Measurements from ENCODE around the gene TPGS1.

TPGS1 gene

DNA sequence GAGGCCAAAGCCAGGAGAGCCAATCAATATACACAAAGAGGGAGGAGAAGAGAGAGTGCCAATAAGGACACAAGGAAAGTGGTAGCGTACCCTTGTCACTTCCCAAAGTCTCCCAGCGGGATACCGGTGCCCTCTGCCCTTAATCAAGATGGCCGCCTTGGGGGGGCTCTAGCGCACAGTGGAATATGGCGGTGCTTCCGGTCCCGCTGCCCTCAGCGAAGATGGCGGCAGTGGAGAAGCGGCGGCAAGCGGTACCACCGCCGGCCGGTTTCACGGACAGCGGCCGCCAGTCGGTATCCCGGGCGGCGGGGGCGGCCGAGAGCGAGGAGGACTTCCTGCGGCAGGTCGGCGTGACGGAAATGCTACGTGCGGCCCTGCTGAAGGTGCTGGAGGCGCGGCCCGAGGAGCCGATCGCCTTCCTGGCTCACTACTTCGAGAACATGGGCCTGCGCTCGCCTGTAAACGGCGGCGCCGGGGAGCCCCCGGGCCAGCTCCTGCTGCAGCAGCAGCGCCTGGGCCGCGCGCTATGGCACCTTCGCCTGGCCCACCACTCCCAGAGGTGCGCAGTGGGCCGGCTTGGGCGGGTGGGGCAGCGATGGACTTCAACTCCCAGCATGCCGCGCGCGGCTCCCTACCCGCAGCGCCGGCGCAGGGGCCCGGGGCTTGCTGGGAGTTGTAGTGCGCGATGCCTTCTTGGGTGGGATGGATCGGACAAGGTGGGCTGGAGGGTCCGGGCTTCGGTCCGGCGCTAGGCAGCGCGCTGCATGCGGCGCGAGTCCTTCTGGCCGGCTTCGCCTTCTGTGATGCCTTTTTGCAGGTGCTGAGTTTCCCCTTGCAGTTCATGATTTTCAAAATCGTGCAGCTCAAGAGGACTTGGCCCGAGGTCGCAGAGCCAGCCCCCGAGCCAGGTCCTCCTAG lies at the start of gene TPGS1:
Gene TPGS1 (plus strand): TSS at position 212 of the 918 bp plus-strand sequence. CDS start 10 bp downstream, at position 222.
- DNase-seq (ENCODE audit: low read depth), result peak; percentile 61

GRCh38 chr19:457636-458035 lies 49.7 kb upstream of the TPGS1 start:
- no peak for DNase-seq (ENCODE audit: low read depth)

GRCh38 chr19:458091-459042 lies 48.9 kb upstream of the TPGS1 start:
- no peak for DNase-seq (ENCODE audit: low read depth)

GRCh38 chr19:459724-460511 lies 47.4 kb upstream of the TPGS1 start:
- DNase-seq (ENCODE audit: low read depth), result no peak

- no peak for DNase-seq (ENCODE audit: low read depth)
Measured at GRCh38 chr19:460877-461720, 46.2 kb upstream of the TPGS1 start, which contains the start of gene SHC2. Gene SHC2, minus strand, starts transcription at chr19:461033. Its CDS starts 37 bp downstream, at chr19:460996.

- DNase-seq (ENCODE audit: low read depth), result no peak
Measured at GRCh38 chr19:461721-462551, 45.4 kb upstream of the TPGS1 start.

- DNase-seq (ENCODE audit: low read depth), result no peak
Measured at GRCh38 chr19:463483-464207, 43.7 kb upstream of the TPGS1 start.

DNA sequence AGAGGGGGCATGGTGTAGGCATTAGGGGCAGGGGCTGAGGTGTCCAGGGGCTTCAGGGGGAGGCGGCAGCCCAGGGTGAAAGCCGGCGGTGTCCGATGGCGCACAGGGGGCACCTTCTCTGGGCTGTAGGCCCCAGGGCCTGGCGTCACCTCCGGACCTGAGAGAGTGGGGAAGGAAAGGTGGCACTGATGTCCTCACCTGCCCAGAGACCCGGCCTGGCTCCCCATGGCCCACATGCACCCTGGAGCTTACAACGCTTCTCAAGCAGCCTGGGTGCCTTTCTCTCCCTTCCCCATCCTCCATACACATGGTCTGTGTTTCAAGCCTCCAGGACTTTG lies 43.1 kb upstream of the TPGS1 start:
- no peak for DNase-seq (ENCODE audit: low read depth)

DNA sequence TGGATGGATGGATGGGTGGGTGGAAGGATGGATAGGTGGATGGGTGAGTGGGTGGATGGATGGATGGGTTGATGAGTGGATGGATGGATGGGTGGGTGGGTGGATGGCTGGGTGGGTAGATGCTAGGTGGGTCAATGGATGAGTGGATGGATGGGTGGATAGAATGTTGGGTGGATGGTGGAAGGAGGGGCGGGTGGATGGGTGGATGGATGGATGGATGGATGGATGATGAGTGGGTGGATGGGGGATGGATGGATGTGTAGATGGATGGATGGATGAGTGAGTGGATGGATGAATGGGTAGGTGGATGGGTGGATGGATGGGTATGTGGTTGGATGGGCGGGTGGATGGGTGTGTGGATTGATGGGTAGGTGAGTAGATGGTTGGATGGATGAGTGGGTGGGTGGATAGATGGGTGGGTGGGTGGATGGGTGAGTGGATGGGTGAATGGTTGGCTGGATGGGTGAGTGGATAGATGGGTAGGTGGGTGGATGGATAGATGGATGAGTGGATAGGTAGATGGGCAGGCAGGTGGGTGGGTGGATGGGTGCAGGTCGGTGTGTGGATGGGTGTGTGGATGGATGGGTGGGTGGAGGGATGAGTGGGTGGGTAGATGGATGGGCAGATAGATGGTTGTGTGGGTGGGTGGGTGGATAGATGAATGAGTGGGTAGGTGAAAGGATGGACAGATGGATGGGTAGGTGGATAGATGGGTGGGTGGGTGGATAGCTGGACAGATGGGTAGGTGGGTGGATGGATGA lies 42.1 kb upstream of the TPGS1 start:
- DNase-seq (ENCODE audit: low read depth), result no peak

GRCh38 chr19:467554-467953 lies 39.7 kb upstream of the TPGS1 start:
- DNase-seq (ENCODE audit: low read depth), result no peak

- DNase-seq (ENCODE audit: low read depth), result no peak
Measured at GRCh38 chr19:468587-469256, 38.6 kb upstream of the TPGS1 start.

DNA sequence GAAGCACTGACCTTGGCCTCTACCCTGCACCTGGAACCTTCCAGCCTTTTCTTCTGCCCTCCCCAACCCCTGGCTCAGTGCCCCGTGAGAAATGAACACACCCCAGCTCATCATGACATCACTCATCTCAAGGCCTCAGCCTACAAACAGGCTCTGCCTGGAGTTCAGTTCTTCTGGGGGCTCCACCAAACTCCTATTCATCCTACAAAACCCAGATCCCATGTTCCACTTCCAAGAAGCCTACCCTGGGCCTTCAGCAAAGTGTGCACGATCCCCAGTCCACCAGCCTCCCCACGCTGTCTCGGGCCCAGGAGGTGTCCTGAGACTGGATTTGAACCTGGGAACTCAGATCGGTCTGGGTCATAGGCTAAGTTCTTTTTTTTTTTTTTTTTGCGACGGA lies 37.5 kb upstream of the TPGS1 start:
- no peak for DNase-seq (ENCODE audit: low read depth)

DNA sequence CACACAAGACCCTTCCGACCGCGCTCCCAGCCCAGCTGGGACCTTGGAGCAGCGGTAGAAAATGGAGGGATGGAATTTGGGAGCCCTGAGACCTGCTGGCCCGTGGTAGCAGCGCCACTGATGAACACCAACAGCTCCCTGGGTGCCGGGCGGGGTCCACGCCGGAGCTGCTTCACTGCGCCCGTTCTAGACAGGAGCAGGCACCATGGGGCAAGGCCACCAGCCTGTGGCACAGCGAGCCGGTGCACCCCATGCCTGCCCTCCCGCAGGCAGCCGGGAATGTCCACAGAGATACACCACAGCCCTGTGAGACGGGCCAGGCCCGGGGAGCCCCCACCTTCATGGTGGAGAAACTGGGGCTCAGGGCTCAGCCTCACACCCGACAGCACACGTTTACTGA lies 36.6 kb upstream of the TPGS1 start:
- DNase-seq (ENCODE audit: low read depth), result no peak

GRCh38 chr19:472005-472858 lies 35.1 kb upstream of the TPGS1 start:
- no peak for DNase-seq (ENCODE audit: low read depth)

GRCh38 chr19:474126-475078 lies 32.9 kb upstream of the TPGS1 start:
- no peak for DNase-seq (ENCODE audit: low read depth)

DNA sequence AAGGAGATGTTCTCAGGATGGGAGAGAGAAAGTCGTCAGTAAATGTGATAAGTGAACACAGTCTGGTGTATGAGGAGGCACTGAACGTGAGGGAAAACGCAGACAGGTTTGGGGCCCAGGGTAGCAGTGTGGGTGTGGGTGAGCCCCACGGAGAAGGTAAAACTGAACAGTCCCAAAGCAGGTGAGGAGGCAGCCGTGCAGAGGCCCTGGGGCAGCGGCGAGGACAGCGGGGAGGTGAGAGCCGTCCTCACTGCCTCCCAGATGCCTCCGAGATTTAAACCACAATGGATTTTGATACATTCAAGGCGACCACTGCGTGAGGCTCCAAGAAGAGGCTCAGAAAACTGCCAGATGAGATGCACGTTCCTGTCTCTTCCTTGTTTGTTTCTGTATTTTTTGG lies 31.9 kb upstream of the TPGS1 start:
- DNase-seq (ENCODE audit: low read depth), result no peak

Data from stimulated activated CD8-positive, alpha-beta memory T cell treated with anti-CD3 and anti-CD28 coated beads, Interleukin-7, amount 100 ng/mL, for 24 hours (primary cell).